HG03442 (cell line): ENCODE results near the gene CALHM5.

Experiments used
- ATAC-seq: cut with Tn5 transposase; IDR thresholded peaks from one replicate; pipeline ENCODE4 v1.9.1; 2021; ENCODE audit warnings: mild to moderate bottlenecking, moderate library complexity; ENCODE audit not compliant: unreplicated experiment

CALHM5 gene

DNA sequence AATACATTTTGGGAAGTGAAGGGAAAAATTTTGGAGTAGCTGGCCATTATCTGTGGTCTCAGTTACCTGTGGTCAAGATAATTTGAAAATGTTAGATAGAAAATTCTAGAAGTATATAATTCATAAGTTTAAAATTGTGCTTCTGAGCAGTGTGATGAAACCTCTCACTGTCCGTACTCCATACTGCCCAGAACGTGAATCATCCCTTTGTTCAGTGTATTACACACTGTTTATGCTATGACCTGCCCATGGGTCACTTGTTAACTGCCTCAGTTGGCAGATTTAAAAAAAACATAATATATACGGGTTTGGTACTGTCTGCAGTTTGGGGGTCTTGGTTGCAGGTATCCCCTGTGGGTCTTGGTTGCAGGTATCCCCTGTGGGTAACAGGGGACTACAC lies 4.1 kb upstream of the CALHM5 start:
- ATAC-seq = no peak

- ATAC-seq = no peak
Observed at GRCh38 chr6:116508527-116508926, 2.9 kb upstream of the CALHM5 start.

- peak; percentile 65 for ATAC-seq
Observed at GRCh38 chr6:116512111-116512559, 696 bp downstream of the CALHM5 start.

DNA sequence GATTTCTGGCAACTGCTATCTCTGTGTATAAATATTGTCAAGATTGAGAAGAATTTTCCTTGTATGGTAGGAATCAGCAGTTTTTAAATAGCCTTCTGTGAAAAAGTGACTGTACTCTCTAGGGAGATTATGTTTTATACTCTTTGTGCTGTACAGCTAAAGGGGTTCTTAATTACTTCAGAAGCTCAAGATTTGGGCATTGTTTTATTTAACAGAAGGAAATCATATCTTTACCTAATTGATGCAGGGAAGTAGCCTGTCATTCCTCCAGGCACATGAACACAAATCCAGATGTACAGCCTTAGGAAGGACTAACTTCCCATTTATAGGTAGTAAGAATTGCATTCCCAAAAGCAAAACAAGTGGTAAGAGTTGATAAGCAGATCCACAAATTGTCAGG lies 1.3 kb downstream of the CALHM5 start:
- no peak for ATAC-seq

GRCh38 chr6:116513224-116513875 lies 1.9 kb downstream of the CALHM5 start:
- no peak for ATAC-seq

DNA sequence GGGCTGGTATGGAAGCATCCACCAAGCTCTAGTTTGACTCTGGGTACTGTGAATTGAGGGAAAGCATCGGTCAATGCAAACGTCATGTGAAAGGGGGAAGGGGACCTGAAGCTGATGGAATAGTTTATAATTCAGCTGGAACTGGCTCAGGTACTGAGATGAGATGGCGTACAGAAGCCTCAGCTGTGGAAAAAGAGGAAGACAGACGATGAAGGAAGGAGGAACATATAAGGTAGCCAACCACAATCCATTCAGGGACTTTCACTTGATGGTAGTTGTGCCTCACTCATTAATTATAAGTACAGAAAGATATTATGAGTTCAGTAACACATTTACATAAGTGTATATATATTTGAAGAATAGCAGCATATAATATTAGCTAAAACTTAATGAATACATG lies 2.7 kb downstream of the CALHM5 start:
- no peak for ATAC-seq

DNA sequence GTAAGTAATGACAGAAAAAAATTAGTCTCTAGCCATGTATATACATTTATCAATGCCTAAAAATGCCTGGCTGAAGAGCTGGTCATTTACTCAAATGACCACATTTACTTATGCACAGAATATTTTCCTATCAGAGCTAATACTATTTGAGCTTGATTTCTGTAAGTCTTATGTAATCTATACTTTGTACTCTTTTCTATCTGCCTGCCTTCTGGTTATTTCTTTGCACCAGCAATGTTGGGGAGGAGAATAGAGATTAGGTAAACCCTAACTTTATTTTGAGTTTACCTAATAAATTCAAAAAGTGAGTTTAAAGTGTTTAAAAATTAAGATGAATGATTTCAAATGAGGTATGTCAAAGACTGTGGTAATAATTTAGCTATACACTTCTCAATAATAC lies 3.7 kb downstream of the CALHM5 start:
- ATAC-seq = no peak

DNA sequence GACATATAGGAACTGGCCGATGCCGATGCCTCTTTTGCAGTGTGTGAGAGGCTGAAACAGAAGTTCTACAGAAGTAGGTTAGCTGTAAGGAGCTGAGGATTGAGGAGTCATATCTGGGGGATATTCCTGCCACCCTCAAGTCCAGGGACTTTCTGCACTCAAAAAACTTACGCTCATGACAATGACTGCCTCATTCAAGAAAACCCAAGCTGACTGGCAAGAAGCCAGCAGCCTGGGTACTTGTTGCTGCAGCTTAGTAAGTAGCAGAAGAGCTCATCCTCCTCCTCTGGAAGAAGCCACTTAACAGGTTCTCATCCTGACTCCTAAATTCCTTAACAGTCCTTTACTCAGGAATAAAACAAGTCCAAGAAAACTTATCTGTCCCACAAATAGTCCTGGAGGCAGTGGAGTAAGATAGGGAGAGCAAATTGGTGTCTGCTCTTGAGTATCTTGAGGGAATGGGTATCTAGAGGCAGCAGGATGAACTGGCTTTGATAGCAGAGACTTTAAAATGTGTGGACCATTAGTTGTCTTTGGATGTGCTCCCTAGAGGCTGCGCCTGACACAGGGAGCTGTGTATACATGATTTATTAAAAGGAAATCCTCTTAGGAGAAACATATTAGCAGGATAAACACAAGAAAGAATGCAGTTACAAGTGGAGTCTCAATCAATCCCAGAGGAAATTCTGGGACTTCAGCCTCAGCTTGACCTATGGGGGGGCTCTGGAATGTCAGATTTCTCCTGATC lies 7.4 kb downstream of the CALHM5 start:
- ATAC-seq = no peak

DNA sequence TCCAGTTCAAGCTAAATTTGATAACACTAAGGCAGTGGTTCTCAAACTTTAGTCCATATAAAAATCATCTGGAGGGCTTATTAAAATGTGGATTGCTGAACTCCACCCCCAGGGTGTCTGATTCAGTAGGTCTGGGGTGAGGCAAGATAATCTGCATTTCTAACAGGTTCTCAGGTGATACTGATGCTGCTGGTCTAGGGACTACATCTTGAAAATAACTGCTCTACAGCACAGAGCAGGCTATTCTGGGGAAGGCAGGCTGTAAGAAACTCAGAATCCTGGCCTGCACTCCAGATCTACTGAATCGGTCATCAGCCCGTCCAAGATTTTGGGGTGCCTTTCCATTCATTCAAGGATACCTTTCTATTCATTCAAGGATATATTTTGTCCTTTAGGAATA lies 11.5 kb downstream of the CALHM5 start:
- no peak for ATAC-seq

DNA sequence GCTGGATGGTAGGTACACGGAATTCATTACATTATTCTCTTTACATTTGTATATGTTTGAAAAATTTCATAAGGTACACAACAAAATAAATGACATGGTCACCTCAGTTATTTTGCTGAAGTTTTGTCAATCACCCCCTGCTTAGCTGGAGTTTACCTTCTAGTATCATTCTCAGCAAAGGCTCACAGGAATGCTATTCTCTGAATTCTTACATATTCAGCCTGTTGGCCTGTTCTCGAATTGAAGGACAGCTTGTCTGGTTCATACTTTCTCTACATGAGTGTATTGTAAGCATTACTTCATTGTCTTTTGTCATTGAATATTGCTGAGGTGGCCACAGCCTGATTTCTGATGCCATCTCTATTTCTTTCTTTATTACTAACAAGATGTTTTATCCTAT lies 12.8 kb downstream of the CALHM5 start:
- ATAC-seq = no peak

DNA sequence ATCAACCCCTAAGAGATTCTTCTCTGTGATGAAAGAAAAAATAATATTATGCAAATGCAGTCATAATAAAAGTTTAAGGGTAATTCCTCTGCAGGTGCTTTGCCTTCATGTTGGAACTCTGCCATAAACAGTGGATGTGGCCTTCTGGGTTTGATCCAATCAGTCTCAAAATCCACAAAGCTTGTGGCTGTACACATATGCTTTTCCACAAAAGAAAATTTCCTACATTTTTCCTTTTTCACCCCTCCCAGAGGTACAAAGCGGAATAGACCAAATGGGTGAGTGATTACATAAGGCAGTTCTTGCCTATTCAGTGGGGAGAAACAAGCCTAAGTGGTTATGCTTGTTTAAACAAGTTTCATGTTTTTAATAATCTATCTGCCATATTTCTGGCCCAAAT lies 16.7 kb downstream of the CALHM5 start:
- no peak for ATAC-seq

DNA sequence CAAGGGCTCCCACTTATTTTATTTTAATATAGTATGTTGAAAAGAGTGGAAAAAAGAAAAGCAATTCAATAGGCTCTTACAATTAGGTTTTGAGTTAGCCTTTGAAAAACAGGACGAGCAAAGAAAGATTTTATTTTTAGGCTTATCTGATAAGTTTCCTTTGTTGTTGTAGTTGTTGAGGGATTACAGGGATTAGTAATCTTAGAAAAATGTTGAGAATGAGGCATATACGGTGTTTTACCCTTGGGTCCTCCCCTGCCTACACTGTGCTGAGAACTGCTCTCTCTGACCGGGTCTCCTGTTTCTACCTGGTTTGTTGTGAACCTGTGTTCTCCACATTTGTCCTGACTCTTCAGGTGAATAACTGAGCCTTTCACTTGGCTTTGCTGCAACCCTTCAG lies 17.3 kb downstream of the CALHM5 start:
- ATAC-seq = no peak

DNA sequence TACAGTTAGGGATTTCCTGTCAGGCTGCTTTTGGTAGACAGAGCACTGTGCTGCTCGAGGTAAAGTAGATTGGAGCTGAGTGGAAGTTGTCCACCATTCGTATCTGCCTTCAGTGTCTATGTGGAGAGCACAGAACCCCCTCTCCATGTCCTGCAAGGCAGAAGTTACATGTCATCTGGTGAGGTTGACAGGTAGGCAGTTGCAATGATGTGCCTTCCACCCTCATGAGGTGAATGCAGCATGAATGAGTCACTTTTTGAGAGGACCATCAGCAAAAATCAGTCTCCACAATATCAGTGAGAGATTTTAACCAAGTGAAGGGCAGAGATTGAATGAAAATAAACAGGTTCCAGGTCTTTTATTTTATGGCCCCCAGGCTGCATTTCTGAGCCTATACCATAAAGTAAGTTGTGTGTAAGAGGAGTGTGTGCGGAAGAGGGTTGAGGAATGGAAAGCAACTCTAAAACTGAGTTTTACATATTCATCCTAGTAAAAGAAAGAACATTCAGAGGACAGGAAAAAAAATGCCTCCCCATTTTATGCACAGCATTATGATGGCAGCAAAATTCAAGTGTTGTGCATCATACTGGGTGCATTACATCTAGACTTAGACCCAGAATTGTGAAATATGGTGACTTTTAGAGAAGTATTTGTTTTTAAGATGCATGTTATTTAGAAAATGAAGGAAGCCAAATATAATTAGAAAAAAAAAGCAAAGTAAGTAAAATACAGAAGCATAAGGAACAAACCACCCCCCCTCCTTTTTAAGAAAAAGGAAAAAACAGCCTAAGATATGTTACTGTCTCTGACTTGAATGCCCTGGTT lies 18.2 kb downstream of the CALHM5 start:
- ATAC-seq = no peak

DNA sequence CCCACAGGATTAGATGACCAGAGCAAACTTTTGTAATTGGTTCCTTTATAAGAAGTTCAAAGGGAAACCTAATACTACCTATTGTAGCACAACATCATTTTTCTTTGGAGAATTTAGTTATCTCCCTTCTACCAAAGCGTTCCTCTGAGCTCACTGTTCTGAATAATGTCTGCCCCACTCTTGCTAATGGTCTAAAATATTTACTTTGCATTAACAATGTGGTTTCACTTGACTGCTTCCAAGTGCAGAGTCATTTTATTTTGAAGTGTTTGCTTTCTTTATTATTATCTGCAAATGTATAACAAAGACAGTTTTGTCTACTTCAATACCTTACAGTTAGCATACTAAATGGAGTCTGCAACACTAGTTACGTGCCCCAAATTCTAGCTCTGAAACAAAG lies 19.0 kb downstream of the CALHM5 start:
- ATAC-seq = no peak

DNA sequence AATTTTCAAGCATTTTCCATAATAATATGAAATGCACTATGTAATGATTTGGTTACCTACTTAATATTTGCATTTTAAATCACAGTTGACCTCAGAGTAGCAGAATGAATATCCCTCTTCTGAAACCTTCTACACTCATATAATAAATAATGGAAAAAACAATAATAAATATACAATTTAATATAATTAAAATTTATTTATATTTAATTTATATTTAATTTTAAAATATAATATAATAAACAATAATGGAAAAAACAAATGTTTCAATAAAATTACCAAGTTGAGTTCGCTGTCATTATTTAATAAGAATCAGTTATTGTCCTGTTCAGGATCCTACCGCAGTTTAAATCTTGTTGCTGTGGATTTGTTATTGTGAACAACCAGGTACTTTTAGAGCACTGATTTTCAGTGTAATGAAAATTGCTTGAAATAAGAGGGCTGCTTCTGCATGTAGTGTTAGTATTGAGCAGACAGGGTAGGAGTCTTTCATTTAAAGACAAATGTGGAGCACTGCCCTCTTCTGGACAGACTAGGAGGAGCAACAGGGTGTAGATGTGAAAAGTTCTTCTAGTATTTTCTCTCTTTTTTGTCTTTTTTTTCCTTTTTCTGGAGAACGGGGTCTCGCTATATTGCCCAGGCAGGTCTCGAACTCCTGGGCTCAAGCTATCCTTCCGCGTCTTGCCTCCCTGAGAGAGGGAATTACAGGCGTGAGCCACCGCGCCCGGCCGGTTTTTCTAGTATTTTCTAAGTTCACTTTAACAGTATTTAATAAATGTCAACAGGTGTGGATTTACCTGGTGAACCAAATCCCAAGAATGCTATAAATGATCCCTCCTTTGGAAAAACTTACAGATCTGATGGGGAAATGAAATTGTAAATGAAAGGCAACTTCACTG lies 20.5 kb downstream of the CALHM5 start:
- peak; percentile 79 for ATAC-seq

DNA sequence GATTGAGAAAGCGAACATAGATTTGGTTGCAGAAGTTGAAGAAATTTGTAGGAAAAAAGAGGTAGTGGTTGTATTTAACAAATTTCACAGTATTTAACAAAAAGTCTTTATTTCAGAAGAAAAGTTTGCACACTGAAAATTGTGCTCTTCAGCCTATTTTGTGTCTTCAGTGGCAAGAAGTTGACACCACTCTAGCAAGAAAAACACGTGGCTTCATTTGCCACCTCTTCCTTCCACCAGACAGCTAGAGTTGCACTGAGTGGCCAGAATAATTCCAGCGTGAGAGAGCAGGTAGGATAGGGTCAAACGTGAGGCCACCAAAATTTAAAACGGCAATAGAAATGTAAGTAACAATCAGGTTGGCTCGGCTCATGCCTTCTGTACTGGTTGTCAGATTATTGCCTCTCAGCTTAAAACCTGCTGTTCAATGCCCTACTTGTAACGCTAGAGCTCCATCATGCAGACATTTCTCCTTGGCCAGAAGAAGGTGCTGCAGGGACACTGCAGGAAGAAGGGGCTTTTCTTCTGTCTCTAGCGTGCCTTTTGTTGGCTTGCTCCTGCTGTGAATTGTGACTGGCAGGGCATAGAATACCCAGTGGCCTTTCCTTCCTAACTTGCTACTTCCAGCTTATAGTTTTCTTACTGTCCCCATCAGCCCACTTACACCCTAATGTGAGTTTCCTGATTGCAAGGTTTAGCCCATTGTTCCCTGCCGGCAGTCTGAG lies 22.0 kb downstream of the CALHM5 start:
- ATAC-seq = no peak

DNA sequence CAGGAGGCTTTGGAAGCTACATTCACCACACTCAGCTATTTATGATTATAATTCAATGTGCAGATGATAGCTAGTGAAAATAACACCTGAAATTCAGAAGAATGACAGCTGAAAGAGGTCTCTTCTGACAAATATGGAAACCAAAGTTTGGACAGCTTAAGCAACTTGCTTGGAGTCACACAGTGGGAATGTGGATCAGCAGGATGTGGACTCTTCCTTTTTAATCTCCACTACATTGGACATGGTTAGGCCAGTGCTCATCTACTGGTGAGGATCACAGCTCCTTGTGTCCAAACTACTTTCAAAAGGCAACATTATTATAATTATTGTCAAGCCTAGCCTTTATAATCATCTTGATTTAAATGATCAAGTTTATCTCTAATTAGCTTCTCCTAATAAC lies 23.7 kb downstream of the CALHM5 start:
- no peak for ATAC-seq

DNA sequence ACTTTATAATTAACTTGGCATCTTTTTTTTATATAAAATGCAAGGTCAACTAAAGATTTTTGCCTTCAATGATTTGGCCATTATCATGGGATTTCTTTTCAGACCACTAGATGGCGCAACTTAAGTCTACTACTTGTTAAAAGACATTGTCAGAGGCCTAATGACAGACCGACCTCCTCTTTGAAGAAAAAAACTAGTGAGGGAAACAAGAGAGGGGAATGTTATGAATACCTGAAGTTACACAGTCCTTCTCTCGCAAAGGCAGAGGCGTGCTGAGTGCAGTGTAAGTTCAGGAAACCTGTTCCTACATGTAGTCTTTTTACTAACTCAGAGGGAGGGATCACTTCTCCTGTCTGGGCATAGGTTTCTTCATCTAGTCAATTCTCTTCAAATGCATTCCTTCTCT lies 24.8 kb downstream of the CALHM5 start:
- peak; percentile 52 for ATAC-seq

- ATAC-seq = no peak
Observed at GRCh38 chr6:116542426-116542825, 31.0 kb downstream of the CALHM5 start.

DNA sequence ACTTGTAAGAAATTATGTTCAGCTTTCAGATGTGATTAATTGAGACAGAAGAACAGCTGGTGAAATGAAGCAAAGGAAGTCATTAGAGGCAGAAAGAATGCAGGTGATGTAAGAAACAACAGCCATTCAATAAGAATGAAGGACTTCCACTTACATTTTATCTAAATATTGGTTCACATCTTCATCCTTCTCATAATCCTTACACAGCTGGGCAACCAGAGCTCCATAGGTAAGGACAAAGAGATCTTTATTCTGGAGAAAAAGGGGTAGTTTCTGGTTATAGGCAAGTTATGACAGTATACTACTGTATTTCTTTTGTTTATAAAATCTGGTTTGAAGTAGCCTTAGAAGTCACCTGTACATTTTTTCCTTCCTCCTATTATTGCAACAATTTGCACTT lies 31.7 kb downstream of the CALHM5 start:
- no peak for ATAC-seq
